ENCODE data around the gene CPA2.
"Not testable (repeated sequence)": the region's sequence is repeated elsewhere in the genome, so short reads cannot be mapped to it uniquely, and the experiment has no call there.

Gene CPA2

DNA sequence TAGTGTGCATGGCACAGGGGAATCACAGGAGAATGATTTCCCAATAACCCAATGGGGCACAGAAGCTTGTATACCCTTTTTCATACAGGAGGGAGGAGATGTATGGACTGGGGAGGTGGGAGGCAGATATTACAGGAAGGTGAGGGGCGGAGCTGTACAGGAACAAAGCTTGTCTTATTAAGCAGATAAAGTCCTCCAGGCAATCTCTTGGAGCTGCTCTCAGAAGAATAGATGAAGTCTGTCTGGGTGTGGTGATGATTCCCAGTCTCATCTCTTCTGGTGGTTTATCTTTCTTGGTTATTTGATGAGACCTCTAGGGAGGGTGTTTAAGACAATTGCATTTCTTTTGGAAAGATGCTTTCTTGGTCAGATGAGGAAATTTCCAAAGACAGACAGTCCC, 52.9 kb downstream of the CPA2 start:
- DNase-seq: no peak

DNA sequence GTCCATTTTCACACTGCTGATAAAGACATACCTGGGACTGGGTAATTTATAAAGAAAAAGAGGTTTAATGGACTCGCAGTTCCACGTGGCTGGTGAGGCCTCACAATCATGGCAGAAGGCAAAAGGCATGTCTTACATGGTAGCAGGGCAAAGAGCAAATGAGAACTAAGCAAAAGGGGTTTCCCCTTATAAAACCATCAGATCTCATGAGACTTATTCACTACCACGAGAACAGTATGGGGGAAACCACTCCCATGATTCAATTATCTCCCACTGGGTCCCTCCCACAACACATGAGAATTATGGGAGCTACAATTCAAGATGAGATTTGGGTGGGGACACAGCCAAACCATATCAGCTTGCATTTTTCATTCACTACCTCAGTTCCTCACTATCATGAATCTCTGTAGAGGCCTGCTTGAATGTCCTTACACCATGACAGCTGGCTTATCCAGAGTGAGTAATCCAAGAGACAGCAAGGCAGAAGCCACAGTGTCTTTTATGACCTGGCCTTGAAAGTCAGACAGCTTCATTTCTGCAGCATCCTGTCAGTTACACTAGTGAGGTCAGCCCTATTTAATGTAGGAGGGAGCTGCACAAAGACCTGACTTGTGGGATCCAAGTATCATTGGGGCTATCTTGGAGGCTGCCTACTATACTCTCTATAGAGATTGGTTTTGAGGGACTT, 55.0 kb downstream of the CPA2 start:
- not testable (repeated sequence) for DNase-seq

DNA sequence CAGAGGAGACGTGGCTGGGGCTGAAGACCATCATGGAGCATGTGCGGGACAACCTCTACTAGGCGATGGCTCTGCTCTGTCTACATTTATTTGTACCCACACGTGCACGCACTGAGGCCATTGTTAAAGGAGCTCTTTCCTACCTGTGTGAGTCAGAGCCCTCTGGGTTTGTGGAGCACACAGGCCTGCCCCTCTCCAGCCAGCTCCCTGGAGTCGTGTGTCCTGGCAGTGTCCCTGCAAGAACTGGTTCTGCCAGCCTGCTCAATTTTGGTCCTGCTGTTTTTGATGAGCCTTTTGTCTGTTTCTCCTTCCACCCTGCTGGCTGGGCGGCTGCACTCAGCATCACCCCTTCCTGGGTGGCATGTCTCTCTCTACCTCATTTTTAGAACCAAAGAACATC, 56.0 kb downstream of the CPA2 start:
- DNase-seq: peak in 2 of 3 experiments; percentile 31 to 57

DNA sequence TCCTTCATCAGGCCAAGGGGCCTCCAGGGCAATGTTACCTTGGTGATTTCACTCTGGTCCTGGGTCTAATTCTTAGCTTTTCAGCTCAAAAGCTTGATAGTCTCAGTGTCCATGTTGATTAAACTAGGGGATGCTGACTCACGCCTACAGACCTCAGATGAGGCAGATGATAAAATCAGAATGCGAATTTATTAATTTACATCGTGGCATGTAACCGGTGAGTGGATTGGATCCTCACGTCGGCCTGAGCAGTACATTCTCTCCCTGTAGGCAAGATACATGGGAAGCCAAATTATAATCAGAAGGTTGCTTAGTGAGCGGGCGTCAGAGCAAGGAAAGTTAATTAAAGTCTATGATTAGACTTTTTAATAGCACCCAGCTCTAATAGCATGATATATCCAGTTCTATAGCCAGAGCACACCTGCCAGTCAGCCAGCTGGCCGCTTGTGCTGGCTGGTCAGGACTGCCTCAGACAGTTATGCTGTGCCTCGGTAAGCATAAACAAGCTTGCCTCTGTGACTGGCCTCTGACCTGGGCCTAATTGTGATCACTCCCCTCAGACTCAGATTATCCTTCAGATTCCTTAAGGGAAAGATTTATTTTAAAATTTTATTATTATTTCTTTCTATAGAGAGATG, 57.8 kb downstream of the CPA2 start:
- peak in 2 of 3 experiments; percentile 53 to 82 for DNase-seq

DNA sequence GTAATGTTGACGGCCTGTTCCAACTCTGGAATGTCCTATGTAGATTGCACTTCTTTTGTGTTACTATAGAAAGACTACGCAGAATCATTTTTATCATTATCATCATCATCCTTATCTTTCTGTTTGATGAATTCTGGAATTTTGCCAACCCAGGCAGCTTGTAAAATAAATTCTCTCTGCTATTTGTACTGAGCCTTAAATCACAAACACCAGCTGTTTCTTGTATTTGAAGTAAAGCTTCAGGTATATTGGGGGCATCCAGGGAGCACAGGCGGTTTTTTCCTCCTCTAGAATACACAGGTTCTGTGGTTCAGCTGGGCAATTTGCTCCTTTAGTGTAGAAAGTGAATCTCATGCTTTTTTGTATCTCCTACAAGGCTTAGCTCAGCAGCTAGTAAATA, 63.0 kb downstream of the CPA2 start:
- peak in 1 of 3 experiments; percentile 65 for DNase-seq

DNA sequence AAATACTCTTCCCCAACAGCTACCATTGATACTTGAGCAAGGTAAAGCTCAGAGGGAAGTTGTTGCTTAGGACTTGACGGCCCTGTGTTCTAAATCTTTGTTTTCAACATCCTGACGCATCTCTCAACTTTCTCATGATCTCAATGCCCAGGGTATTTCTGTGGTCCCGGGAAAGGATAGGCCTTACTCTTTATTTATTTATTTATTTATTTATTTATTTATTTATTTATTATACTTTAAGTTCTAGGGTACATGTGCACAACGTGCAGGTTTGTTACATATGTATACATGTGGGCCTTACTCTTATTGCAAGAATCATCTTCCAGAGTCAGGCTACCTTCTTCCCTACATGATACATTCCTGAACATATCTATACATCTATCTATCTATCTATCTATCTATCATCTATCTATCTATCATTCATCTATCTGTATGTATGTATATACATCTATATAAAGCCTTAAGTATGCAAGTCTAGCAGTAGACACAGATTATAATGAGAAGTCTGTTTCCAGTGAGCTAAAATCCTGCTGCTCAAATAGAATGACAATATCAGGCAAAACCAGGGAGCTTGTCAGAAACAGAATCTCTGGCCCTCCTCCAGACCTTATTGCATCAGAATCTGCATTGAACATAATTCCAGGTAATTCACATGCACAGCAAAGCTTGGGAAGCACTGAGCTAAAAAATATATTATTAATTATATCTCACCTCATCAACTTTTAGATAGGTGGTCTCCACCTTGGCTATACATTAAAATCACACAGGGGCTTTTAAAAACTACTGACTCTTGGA, 65.8 kb downstream of the CPA2 start:
- no peak for DNase-seq

DNA sequence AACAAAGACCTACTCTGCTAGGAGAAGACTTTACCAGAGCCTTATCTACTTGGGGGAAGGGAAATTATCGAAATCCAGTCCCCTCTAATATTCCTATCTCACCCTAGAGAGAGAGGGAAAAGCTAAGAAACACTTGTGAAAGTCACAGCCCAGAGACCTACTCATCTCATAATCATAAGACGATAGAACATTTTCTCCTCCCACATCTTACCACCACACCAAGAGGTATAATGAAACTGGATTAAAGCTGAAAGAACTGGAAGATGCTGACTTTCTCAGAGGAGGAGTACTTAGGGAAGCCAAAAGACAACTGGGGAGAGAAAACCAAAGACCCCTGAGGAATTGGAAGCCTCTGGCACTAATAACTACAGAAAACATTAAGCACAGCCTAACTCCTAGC, 67.2 kb downstream of the CPA2 start:
- no peak for DNase-seq

DNA sequence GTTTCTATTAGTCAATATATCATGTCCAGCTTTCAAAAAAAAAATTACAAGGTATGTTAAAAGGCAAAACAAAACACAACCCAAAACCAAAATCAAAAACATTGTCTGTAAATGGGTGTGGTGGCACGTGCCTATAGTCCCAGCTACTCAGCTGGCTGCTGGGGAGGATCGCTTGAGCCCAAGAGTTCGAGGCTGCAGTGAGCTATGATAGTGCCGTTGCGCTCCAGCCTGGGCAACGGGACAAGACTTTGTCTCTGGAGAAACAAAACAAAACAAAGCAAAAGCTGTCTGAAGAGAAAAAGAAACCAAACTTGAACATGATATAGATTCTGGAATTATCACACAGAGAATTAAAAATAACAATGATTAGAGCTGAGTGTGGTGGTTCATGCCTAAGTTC, 67.6 kb downstream of the CPA2 start:
- no peak for DNase-seq

DNA sequence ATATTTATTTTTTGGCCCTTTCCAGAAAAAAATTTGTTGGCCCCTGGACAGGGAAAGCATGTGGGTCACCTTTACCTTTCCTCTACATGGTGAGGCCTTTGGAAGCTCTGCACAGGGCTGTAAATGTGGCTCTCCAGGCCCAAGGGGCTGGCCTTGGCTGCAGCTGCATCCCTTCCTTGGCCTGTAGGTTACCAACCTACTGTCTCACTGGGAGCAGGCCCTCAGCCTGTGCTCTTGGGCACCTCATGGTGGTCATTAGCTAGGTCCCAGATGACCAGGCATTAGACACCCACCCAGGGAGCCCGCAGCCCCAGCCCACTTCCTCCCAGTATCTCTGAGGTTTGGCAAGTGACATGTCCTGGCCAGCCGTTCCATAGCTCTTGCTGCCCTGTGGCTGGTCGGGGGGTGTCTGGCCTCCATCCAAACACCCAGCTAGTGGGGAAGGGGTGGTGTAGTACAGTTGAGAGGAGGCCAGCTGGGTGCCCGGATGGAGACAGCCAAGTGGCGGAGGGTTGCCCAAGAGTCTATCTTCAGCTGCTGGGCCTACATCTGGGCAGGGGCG, 70.8 kb downstream of the CPA2 start:
- DNase-seq: no peak

DNA sequence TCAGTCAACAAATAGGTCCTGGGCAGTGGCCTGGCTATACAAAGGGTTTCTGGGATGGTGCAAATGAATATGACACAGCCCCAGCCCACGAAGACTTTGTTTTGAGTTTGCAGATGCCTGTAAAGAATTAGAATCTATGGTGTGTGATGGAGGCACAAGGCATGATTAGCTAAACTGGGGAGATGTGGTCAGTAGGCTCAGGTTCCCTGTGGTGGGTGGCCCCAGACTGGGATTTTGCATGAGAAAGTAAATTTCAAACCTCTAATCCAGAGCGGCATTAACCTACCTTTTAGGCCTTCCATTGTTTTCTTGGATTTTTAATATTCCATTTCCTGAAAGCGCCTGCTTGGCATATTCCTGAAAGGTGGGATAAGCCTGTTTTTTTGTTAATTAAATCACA, 71.6 kb downstream of the CPA2 start:
- no peak for DNase-seq

Data from NCI-H1417 (cell line).